ENCODE data around the gene RNF225. TPM values are rescaled to one million over a fixed set of nuclear protein-coding genes. Genes with fewer than 3 reads are reported as not detected.
"Not testable (repeated sequence)": the region's sequence is repeated elsewhere in the genome, so short reads cannot be mapped to it uniquely, and the experiment has no call there.

RNF225 gene
- total RNA-seq, 1 experiment from 2014 or later, result 0.73 TPM

- no peaks in the 10 kb centered on the region for H3K9me3 Mint-ChIP-seq (ENCODE audit: unreplicated experiment)
- Histone ChIP-seq H3K36me3 (ENCODE audit: control insufficient read depth, insufficient read depth, low read length) (no peaks in the 10 kb centered on the region), H3K4me3 (ENCODE audit: low read depth, low read length) (no peak overlapping the region), H3K4me1 (no peaks in the 10 kb centered on the region), H3K27me3 (replicated peaks; ENCODE audit: control insufficient read depth, insufficient read depth, low read length) (no peaks in the 10 kb centered on the region), H3K9me3 (no peaks in the 10 kb centered on the region)
- intact Hi-C loops (cut with micrococcal nuclease; ENCODE audit: unreplicated experiment), result no loop called here
- no peaks in the 10 kb centered on the region for H3K27me3 Mint-ChIP-seq (ENCODE audit: insufficient read depth, unreplicated experiment)
- no peak overlapping the region for H3K4me3 Mint-ChIP-seq (ENCODE audit: unreplicated experiment)
- no peak for TF ChIP-seq CTCF (IDR thresholded peaks at IDR 0.05; ENCODE audit: insufficient read depth in 1 of 2, low read depth in 1 of 2, low read length in 1 of 2, severe bottlenecking in 1 of 2, unreplicated experiment in 1 of 2)
- BruUV-seq (replicated peaks), result no TSS peak
- DNase-seq, result no peak
- no peak overlapping the region for H3K27ac Mint-ChIP-seq (ENCODE audit: unreplicated experiment)
- ChIA-PET CTCF (no interaction called here), POLR2A (no interaction called here)
- H3K4me1 Mint-ChIP-seq (ENCODE audit: low read depth, unreplicated experiment), result no peaks in the 10 kb centered on the region
- no peaks in the 10 kb centered on the region for H3K36me3 Mint-ChIP-seq (ENCODE audit: insufficient read depth, unreplicated experiment)
Measured at GRCh38 chr19:58440556-58440955, 45.1 kb downstream of the RNF225 start.

- POLR2A ChIA-PET; H3K9me3 ChIP-seq; DNase-seq; H3K4me3 Mint-ChIP-seq (ENCODE audit: unreplicated experiment); BruUV-seq (replicated peaks); H3K4me3 ChIP-seq (ENCODE audit: low read depth, low read length); H3K4me1 Mint-ChIP-seq (ENCODE audit: low read depth, unreplicated experiment); H3K36me3 Mint-ChIP-seq (ENCODE audit: insufficient read depth, unreplicated experiment); H3K36me3 ChIP-seq (ENCODE audit: control insufficient read depth, insufficient read depth, low read length); H3K27me3 ChIP-seq (replicated peaks; ENCODE audit: control insufficient read depth, insufficient read depth, low read length); H3K4me1 ChIP-seq; H3K27me3 Mint-ChIP-seq (ENCODE audit: insufficient read depth, unreplicated experiment); H3K27ac Mint-ChIP-seq (ENCODE audit: unreplicated experiment); intact Hi-C loops (cut with micrococcal nuclease; ENCODE audit: unreplicated experiment): not testable (repeated sequence)
- CTCF ChIA-PET, result interaction anchor here (1.3 kb wide), 1 partner anchor 76 kb away, joined by 4 read pairs; no protein-coding TSS in a partner anchor
- peaks cover 17% of the 10 kb centered on the region for H3K9me3 Mint-ChIP-seq (ENCODE audit: unreplicated experiment)
Measured at GRCh38 chr19:58442986-58443385, 47.5 kb downstream of the RNF225 start.

Small RNAs within 50 kb of the gene (microRNA-seq; reads per million reads assigned to microRNA genes)
- gene MIR4754, result 0.93 reads per million

Other genes starting within 250 kb of the RNF225 start
- gene ZNF329, start 244.9 kb upstream of the RNF225 start, total RNA-seq (2022), result 4.4 and 5.4 TPM in 2 replicates
- 19.9 and 21.6 TPM in 2 replicates for gene ZNF274, start 212.6 kb upstream of the RNF225 start, total RNA-seq (2022)
- 48.7 and 53.8 TPM in 2 replicates for gene ZNF544, start 166.7 kb upstream of the RNF225 start, total RNA-seq (2022)
- 8.4 and 8.5 TPM in 2 replicates for gene ZNF8, start 116.7 kb upstream of the RNF225 start, total RNA-seq (2022)
- 61.3 and 66.1 TPM in 2 replicates for gene ERVK3-1, start 90.3 kb upstream of the RNF225 start, total RNA-seq (2022)
- 4.0 and 4.3 TPM in 2 replicates for gene ZSCAN22, start 68.7 kb upstream of the RNF225 start, total RNA-seq (2022)
- 1.6 and 2.8 TPM in 2 replicates for gene A1BG, start 42.2 kb upstream of the RNF225 start, total RNA-seq (2022)
- gene ZNF497, start 32.9 kb upstream of the RNF225 start, total RNA-seq (2022), result 1.6 and 1.7 TPM in 2 replicates
- 2.2 and 2.3 TPM in 2 replicates for gene ZNF837, start 14.6 kb upstream of the RNF225 start, total RNA-seq (2022)
- 1,436 and 1,611 TPM in 2 replicates for gene RPS5, start 8.4 kb upstream of the RNF225 start, total RNA-seq (2022)
- 4.9 and 5.7 TPM in 2 replicates for gene ZNF584, start 13.0 kb downstream of the RNF225 start, total RNA-seq (2022)
- gene ZNF132, start 44.5 kb downstream of the RNF225 start, total RNA-seq (2022), result not detected in 2 replicates
- gene ZNF324B, start 56.0 kb downstream of the RNF225 start, total RNA-seq (2022), result 4.6 and 6.8 TPM in 2 replicates
- gene ZNF324, start 71.4 kb downstream of the RNF225 start, total RNA-seq (2022), result 9.8 and 10.6 TPM in 2 replicates
- gene ZNF446, start 80.7 kb downstream of the RNF225 start, total RNA-seq (2022), result 8.6 and 9.7 TPM in 2 replicates
- gene SLC27A5, start 116.3 kb downstream of the RNF225 start, total RNA-seq (2022), result 10.3 and 12.5 TPM in 2 replicates
- 14.6 and 14.8 TPM in 2 replicates for gene ZBTB45, start 124.2 kb downstream of the RNF225 start, total RNA-seq (2022)
- gene TRIM28, start 148.4 kb downstream of the RNF225 start, total RNA-seq (2022), result 837 and 863 TPM in 2 replicates
- gene CHMP2A, start 159.4 kb downstream of the RNF225 start, total RNA-seq (2022), result 110 and 112 TPM in 2 replicates
- 133 and 139 TPM in 2 replicates for gene UBE2M, start 163.0 kb downstream of the RNF225 start, total RNA-seq (2022)
- 20.4 and 25.6 TPM in 2 replicates for gene MZF1, start 177.7 kb downstream of the RNF225 start, total RNA-seq (2022)

All from Caco-2 (cell line).